GM12872 (cell line): ENCODE measurements around the gene MALRD1.

ENCODE experiments used
- CTCF ChIP-seq: IDR thresholded peaks from 3 replicates; pipeline ENCODE4 v1.5.1; 2011; ENCODE audit warnings: low read depth, mild to moderate bottlenecking, low read length, moderate library complexity; ENCODE audit not compliant: insufficient read depth

Gene MALRD1

GRCh38 chr10:19054289-19054835, 5.8 kb downstream of the MALRD1 start:
- no peak for TF ChIP-seq CTCF

GRCh38 chr10:19058046-19058445, 9.4 kb downstream of the MALRD1 start:
- TF ChIP-seq CTCF: no peak

- no peak for TF ChIP-seq CTCF
Observed at GRCh38 chr10:19063986-19064385, 15.4 kb downstream of the MALRD1 start.

- TF ChIP-seq CTCF: no peak
Observed at GRCh38 chr10:19071946-19072345, 23.3 kb downstream of the MALRD1 start.

GRCh38 chr10:19077276-19077675, 28.7 kb downstream of the MALRD1 start:
- TF ChIP-seq CTCF: no peak

GRCh38 chr10:19096501-19097073, 48.0 kb downstream of the MALRD1 start:
- no peak for TF ChIP-seq CTCF

GRCh38 chr10:19097151-19097550, 48.5 kb downstream of the MALRD1 start:
- no peak for TF ChIP-seq CTCF
